ENCODE results near the gene SPATA33. TPM values are rescaled to one million over a fixed set of nuclear protein-coding genes. Genes with fewer than 3 reads are reported as not detected.

SPATA33 gene
- total RNA-seq, 1 experiment from 2014 or later: 12.0 TPM

DNA sequence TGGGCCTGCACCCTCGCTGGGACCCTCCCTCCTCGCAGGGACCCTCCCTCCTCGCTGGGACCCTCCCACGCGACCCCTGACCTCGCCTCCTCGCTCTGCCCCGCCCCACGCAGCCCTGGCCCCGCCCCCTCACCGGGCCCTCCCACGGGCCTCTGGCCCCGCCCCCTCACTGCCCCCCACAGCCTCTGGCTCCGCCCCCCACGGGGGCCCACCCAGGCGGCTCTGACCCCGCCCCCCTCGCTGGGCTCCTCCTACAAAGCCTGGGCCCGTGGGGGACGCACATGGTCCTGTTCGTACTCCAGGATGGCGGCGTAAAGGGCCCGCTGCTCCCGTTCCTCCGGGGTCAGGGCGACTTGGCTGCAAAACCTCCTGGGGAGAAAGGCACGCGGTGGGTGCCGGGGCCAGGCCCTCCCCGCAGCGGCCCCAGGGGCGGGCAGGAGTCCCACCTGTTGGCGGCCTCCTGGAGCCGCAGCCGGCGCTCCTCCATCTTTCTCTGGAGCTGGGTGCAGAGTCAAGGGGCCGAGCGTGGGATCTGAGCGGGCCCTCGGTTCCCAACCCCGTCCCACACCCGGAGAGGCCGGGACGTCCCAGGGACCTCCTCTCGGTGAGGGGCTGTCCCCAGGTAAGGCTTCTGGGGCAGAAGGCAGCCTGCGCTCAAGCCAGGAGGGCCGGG is 54.1 kb downstream of the SPATA33 start (continued):
- TF ChIP-seq RELA (CRISPR knock-in tag; IDR thresholded peaks at IDR 0.05; ENCODE audit: borderline replicate concordance): no peak
- TF ChIP-seq GRHL2 (CRISPR knock-in tag; IDR thresholded peaks at IDR 0.05; ENCODE audit: insufficient replicate concordance, severe bottlenecking): no peak
- no peak for TF ChIP-seq GTF2I (CRISPR knock-in tag; conservative IDR thresholded peaks at IDR 0.05)
- TF ChIP-seq, protein P1, sequence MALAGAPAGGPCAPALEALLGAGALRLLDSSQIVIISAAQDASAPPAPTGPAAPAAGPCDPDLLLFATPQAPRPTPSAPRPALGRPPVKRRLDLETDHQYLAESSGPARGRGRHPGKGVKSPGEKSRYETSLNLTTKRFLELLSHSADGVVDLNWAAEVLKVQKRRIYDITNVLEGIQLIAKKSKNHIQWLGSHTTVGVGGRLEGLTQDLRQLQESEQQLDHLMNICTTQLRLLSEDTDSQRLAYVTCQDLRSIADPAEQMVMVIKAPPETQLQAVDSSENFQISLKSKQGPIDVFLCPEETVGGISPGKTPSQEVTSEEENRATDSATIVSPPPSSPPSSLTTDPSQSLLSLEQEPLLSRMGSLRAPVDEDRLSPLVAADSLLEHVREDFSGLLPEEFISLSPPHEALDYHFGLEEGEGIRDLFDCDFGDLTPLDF (CRISPR knock-in tag; IDR thresholded peaks at IDR 0.05): no peak
- no peak for TF ChIP-seq CREM (CRISPR knock-in tag; IDR thresholded peaks at IDR 0.05)
- TF ChIP-seq, protein P2, sequence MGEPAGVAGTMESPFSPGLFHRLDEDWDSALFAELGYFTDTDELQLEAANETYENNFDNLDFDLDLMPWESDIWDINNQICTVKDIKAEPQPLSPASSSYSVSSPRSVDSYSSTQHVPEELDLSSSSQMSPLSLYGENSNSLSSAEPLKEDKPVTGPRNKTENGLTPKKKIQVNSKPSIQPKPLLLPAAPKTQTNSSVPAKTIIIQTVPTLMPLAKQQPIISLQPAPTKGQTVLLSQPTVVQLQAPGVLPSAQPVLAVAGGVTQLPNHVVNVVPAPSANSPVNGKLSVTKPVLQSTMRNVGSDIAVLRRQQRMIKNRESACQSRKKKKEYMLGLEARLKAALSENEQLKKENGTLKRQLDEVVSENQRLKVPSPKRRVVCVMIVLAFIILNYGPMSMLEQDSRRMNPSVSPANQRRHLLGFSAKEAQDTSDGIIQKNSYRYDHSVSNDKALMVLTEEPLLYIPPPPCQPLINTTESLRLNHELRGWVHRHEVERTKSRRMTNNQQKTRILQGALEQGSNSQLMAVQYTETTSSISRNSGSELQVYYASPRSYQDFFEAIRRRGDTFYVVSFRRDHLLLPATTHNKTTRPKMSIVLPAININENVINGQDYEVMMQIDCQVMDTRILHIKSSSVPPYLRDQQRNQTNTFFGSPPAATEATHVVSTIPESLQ (CRISPR knock-in tag; IDR thresholded peaks at IDR 0.05): no peak
- TF ChIP-seq ESRRA (CRISPR knock-in tag; IDR thresholded peaks at IDR 0.05; ENCODE audit: borderline replicate concordance): no peak
- TF ChIP-seq EMX1 (CRISPR knock-in tag; IDR thresholded peaks at IDR 0.05): no peak
- TF ChIP-seq, protein P3, sequence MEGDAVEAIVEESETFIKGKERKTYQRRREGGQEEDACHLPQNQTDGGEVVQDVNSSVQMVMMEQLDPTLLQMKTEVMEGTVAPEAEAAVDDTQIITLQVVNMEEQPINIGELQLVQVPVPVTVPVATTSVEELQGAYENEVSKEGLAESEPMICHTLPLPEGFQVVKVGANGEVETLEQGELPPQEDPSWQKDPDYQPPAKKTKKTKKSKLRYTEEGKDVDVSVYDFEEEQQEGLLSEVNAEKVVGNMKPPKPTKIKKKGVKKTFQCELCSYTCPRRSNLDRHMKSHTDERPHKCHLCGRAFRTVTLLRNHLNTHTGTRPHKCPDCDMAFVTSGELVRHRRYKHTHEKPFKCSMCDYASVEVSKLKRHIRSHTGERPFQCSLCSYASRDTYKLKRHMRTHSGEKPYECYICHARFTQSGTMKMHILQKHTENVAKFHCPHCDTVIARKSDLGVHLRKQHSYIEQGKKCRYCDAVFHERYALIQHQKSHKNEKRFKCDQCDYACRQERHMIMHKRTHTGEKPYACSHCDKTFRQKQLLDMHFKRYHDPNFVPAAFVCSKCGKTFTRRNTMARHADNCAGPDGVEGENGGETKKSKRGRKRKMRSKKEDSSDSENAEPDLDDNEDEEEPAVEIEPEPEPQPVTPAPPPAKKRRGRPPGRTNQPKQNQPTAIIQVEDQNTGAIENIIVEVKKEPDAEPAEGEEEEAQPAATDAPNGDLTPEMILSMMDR (IDR thresholded peaks at IDR 0.05): no peak
- TF ChIP-seq IRF2 (CRISPR knock-in tag; IDR thresholded peaks at IDR 0.05; ENCODE audit: borderline replicate concordance, low read depth): 0 out of 2 replicates have a peak, but pooled peaks have one; percentile 33
- TF ChIP-seq, protein P4, sequence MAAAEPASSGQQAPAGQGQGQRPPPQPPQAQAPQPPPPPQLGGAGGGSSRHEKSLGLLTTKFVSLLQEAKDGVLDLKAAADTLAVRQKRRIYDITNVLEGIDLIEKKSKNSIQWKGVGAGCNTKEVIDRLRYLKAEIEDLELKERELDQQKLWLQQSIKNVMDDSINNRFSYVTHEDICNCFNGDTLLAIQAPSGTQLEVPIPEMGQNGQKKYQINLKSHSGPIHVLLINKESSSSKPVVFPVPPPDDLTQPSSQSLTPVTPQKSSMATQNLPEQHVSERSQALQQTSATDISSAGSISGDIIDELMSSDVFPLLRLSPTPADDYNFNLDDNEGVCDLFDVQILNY (CRISPR knock-in tag; IDR thresholded peaks at IDR 0.05): no peak
- TF ChIP-seq, protein P5, sequence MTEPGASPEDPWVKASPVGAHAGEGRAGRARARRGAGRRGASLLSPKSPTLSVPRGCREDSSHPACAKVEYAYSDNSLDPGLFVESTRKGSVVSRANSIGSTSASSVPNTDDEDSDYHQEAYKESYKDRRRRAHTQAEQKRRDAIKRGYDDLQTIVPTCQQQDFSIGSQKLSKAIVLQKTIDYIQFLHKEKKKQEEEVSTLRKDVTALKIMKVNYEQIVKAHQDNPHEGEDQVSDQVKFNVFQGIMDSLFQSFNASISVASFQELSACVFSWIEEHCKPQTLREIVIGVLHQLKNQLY (CRISPR knock-in tag; IDR thresholded peaks at IDR 0.05): no peak
- TF ChIP-seq TCF7 (CRISPR knock-in tag; IDR thresholded peaks at IDR 0.05; ENCODE audit: low read depth): 0 out of 2 replicates have a peak, but pooled peaks have one; percentile 22
- no peak for TF ChIP-seq NR3C1 (CRISPR knock-in tag; conservative IDR thresholded peaks at IDR 0.05; ENCODE audit: low read depth)
- no peak for TF ChIP-seq FOXJ3 (CRISPR knock-in tag; IDR thresholded peaks at IDR 0.05; ENCODE audit: borderline replicate concordance)
- TF ChIP-seq, protein P6, sequence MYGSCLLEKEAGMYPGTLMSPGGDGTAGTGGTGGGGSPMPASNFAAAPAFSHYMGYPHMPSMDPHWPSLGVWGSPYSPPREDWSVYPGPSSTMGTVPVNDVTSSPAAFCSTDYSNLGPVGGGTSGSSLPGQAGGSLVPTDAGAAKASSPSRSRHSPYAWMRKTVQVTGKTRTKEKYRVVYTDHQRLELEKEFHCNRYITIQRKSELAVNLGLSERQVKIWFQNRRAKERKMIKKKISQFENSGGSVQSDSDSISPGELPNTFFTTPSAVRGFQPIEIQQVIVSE (CRISPR knock-in tag; IDR thresholded peaks at IDR 0.05; ENCODE audit: borderline replicate concordance): no peak
- TF ChIP-seq NFE2L1 (CRISPR knock-in tag; IDR thresholded peaks at IDR 0.05): peak; percentile 73; the same call in 1 of the 2 replicates
- TF ChIP-seq, protein P7, sequence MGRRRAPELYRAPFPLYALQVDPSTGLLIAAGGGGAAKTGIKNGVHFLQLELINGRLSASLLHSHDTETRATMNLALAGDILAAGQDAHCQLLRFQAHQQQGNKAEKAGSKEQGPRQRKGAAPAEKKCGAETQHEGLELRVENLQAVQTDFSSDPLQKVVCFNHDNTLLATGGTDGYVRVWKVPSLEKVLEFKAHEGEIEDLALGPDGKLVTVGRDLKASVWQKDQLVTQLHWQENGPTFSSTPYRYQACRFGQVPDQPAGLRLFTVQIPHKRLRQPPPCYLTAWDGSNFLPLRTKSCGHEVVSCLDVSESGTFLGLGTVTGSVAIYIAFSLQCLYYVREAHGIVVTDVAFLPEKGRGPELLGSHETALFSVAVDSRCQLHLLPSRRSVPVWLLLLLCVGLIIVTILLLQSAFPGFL (CRISPR knock-in tag; IDR thresholded peaks at IDR 0.05; ENCODE audit: borderline replicate concordance): no peak
- TF ChIP-seq, protein P8, sequence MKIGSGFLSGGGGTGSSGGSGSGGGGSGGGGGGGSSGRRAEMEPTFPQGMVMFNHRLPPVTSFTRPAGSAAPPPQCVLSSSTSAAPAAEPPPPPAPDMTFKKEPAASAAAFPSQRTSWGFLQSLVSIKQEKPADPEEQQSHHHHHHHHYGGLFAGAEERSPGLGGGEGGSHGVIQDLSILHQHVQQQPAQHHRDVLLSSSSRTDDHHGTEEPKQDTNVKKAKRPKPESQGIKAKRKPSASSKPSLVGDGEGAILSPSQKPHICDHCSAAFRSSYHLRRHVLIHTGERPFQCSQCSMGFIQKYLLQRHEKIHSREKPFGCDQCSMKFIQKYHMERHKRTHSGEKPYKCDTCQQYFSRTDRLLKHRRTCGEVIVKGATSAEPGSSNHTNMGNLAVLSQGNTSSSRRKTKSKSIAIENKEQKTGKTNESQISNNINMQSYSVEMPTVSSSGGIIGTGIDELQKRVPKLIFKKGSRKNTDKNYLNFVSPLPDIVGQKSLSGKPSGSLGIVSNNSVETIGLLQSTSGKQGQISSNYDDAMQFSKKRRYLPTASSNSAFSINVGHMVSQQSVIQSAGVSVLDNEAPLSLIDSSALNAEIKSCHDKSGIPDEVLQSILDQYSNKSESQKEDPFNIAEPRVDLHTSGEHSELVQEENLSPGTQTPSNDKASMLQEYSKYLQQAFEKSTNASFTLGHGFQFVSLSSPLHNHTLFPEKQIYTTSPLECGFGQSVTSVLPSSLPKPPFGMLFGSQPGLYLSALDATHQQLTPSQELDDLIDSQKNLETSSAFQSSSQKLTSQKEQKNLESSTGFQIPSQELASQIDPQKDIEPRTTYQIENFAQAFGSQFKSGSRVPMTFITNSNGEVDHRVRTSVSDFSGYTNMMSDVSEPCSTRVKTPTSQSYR (CRISPR knock-in tag; IDR thresholded peaks at IDR 0.05): no peak; the same call in 1 of the 2 replicates
- TF ChIP-seq NFATC4 (CRISPR knock-in tag; IDR thresholded peaks at IDR 0.05): no peak
- no peak for TF ChIP-seq SOX15 (CRISPR knock-in tag; IDR thresholded peaks at IDR 0.05)
- no peak for TF ChIP-seq ZNF396 (CRISPR knock-in tag; IDR thresholded peaks at IDR 0.05; ENCODE audit: borderline replicate concordance)
- no peak for TF ChIP-seq MYBL2 (CRISPR knock-in tag; IDR thresholded peaks at IDR 0.05)
- no peak for TF ChIP-seq ZNF671 (CRISPR knock-in tag; IDR thresholded peaks at IDR 0.05)
- TF ChIP-seq, protein P9, sequence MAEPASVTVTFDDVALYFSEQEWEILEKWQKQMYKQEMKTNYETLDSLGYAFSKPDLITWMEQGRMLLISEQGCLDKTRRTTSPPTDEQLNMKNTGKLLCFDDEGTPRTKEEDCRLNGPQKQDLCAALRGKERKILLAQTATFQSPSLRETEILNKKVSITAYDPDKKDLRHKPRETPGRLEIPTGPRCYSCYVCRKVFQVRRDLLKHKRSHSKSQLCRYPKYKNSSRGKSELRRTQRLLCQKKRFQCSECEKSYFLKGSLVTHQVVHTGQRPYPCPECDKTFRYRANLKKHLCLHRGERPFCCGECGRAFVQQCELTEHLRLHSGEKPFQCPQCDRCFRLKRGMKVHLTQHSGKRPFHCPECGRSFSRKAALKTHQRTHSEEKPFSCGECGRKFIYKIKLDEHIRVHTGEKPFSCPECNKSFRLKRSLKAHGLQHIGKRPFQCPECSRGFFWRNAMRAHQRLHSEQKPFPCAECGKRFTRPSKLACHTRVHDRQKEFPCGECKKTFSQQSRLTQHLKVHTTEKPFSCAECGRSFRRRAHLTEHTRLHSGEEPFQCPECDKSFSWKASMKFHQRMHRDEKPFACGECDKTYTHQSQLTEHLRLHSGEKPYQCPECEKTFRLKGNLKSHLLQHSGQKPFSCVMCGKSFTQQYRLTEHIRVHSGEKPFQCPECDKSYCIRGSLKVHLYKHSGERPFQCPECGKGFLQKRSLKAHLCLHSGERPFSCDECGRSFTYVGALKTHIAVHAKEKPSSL (CRISPR knock-in tag; conservative IDR thresholded peaks at IDR 0.05): no peak
- TF ChIP-seq ZNF423 (CRISPR knock-in tag; IDR thresholded peaks at IDR 0.05): peak; percentile 57; the same call in 1 of the 2 replicates

Data from WTC11 (cell line).